ENCODE data around the gene ANLN.
A peak's percentile ranks its signal among the peaks of the same experiment; 100 is the strongest.

ANLN gene

DNA sequence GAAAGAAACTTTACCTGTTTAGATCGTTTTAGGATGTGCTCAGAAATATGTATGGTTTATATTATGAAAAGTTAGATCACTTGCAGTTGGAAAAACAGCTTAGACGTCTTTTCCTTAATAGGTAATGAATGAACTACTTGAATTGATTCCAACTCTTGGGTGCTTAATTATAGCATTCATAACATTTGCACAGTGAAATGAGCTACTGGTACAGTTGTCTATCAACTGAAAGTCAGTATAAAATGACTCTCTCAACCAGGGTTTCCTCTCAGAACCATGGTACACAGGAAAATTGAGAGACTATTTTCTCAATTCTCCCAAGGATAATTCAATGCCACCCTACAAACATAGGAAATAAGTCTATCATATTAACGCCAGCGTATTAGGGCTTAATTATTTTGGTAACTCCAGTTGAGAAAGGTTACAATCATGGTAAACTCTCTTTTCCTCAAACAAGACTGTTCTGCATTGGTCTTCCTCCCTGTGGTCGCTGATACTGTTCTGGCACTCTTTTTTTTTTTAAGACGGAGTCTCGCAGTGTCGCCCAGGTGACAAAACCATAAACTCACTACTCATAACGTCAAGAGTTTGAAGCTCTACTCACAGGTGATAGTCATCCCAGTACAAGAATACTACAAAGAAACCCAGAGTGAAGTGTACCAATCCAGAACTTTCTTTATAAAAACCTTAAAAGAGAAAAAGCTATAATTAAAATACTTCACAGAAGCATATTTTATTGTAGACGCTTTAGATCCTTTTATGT, 2.0 kb downstream of the ANLN start:
- H3K4me3 ChIP-seq (ENCODE audit: low read depth, low read length) = peak overlapping the region; percentile 76
- TF ChIP-seq, protein P1, sequence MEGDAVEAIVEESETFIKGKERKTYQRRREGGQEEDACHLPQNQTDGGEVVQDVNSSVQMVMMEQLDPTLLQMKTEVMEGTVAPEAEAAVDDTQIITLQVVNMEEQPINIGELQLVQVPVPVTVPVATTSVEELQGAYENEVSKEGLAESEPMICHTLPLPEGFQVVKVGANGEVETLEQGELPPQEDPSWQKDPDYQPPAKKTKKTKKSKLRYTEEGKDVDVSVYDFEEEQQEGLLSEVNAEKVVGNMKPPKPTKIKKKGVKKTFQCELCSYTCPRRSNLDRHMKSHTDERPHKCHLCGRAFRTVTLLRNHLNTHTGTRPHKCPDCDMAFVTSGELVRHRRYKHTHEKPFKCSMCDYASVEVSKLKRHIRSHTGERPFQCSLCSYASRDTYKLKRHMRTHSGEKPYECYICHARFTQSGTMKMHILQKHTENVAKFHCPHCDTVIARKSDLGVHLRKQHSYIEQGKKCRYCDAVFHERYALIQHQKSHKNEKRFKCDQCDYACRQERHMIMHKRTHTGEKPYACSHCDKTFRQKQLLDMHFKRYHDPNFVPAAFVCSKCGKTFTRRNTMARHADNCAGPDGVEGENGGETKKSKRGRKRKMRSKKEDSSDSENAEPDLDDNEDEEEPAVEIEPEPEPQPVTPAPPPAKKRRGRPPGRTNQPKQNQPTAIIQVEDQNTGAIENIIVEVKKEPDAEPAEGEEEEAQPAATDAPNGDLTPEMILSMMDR (IDR thresholded peaks at IDR 0.05; ENCODE audit: low read depth, low read length) = no peak

- TF ChIP-seq, protein P1 (IDR thresholded peaks at IDR 0.05; ENCODE audit: low read depth, low read length) = no peak
- H3K4me3 ChIP-seq (ENCODE audit: low read depth, low read length) = peak overlapping the region; percentile 35
These were observed 4.2 kb downstream of the ANLN start for GRCh38 chr7:36393826-36394225.

GRCh38 chr7:36395171-36395894, 5.7 kb downstream of the ANLN start:
- TF ChIP-seq, protein P1 (IDR thresholded peaks at IDR 0.05; ENCODE audit: low read depth, low read length) = no peak
- H3K4me3 ChIP-seq (ENCODE audit: low read depth, low read length) = no peak overlapping the region

DNA sequence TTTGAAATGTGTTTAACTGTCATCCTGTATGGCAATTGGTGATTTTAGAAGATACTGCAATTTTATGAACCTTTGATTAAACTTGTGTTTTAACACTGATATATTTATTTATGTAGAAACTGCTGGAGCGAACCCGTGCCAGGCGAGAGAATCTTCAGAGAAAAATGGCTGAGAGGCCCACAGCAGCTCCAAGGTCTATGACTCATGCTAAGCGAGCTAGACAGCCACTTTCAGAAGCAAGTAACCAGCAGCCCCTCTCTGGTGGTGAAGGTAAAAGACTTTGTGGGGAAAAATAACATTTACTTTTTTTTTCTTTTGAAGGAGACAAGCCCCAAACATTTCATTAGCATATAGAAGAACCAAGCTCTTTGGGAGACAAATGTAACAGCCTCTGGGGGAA, 6.5 kb downstream of the ANLN start:
- TF ChIP-seq, protein P1 (IDR thresholded peaks at IDR 0.05; ENCODE audit: low read depth, low read length) = no peak
- H3K4me3 ChIP-seq (ENCODE audit: low read depth, low read length) = no peak overlapping the region

GRCh38 chr7:36400036-36400435, 10.4 kb downstream of the ANLN start:
- TF ChIP-seq, protein P1 (IDR thresholded peaks at IDR 0.05; ENCODE audit: low read depth, low read length) = no peak
- no peak overlapping the region for H3K4me3 ChIP-seq (ENCODE audit: low read depth, low read length)

GRCh38 chr7:36400606-36401005, 10.9 kb downstream of the ANLN start:
- TF ChIP-seq, protein P1 (IDR thresholded peaks at IDR 0.05; ENCODE audit: low read depth, low read length) = no peak
- H3K4me3 ChIP-seq (ENCODE audit: low read depth, low read length) = no peak overlapping the region

DNA sequence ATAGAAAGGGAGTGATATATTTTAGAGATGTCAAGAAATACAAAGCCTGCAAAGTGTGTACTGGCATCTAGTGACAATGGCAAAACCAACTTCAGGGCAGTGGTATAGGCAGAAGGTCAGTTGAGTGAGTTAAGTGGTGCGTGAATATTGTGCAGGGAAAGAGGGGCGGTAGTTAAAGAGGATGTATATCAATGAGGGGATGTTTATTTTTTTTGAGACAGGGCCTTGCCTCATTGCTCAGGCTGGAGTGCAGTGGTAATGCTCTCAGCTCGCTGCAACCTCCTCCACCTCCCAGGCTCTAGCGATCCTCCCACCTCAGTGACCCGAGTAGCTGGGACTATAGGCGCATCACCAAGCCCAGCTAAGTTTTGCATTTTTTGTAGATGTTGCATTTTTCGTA, 13.8 kb downstream of the ANLN start:
- TF ChIP-seq, protein P1 (IDR thresholded peaks at IDR 0.05; ENCODE audit: low read depth, low read length) = no peak

More for the DNA sequence above, 13.8 kb downstream of the ANLN start:
- H3K4me3 ChIP-seq (ENCODE audit: low read depth, low read length) = no peak overlapping the region
